SK-N-SH treated with all-trans-retinoic acid at 6 μM for 48 hours (cell line): ENCODE results near the gene ZYG11A.

Source experiments
- ATAC-seq: fragments of 200-7000 bp; cut with Tn5 transposase; 3 replicates; pipeline ENCODE4 v1.9.1; 2020; ENCODE audit warnings: mild to moderate bottlenecking, moderate library complexity
- ARNTL ChIP-seq: fragments of 450-650 bp; formaldehyde crosslinking; IDR thresholded peaks from 2 replicates; pipeline ENCODE4 v1.5.0; 2020; ENCODE audit warnings: low read depth, mild to moderate bottlenecking, moderate library complexity, borderline replicate concordance
- CSDC2 ChIP-seq: fragments of 250-450 bp; sonication (Bioruptor Pico); IDR thresholded peaks from 2 replicates; pipeline ENCODE4 v1.5.0; 2020; ENCODE audit warnings: mild to moderate bottlenecking, moderate library complexity
- ESRRG ChIP-seq: fragments of 250-450 bp; sonication (Bioruptor Pico); IDR thresholded peaks from 2 replicates; pipeline ENCODE4 v1.6.1; 2021; ENCODE audit warnings: mild to moderate bottlenecking
- GLIS3 ChIP-seq: fragments of 250-450 bp; sonication (Bioruptor Pico); IDR thresholded peaks from 2 replicates; pipeline ENCODE4 v1.5.0; 2020; ENCODE audit warnings: mild to moderate bottlenecking, moderate library complexity
- ISL1 ChIP-seq: fragments of 250-450 bp; sonication (Bioruptor Pico); IDR thresholded peaks from 2 replicates; pipeline ENCODE4 v2.1.2; 2022; ENCODE audit warnings: mild to moderate bottlenecking, moderate library complexity
- OSR1 ChIP-seq: fragments of 250-450 bp; sonication (Bioruptor Pico); IDR thresholded peaks from 2 replicates; pipeline ENCODE4 v1.8.0; 2022; ENCODE audit warnings: moderate library complexity, mild to moderate bottlenecking, inconsistent platforms
- PATZ1 ChIP-seq: fragments of 250-450 bp; sonication (Bioruptor Pico); IDR thresholded peaks from 2 replicates; pipeline ENCODE4 v1.8.0; 2020; ENCODE audit warnings: mild to moderate bottlenecking, moderate library complexity, borderline replicate concordance
- PPARA ChIP-seq: fragments of 250-450 bp; sonication (Bioruptor Pico); IDR thresholded peaks from 2 replicates; pipeline ENCODE4 v1.5.0; 2020; ENCODE audit warnings: mild to moderate bottlenecking, borderline replicate concordance
- RARB ChIP-seq: fragments of 250-450 bp; sonication (Bioruptor Pico); IDR thresholded peaks from 2 replicates; pipeline ENCODE4 v1.8.0; 2021; ENCODE audit warnings: mild to moderate bottlenecking, moderate library complexity
- SNAI2 ChIP-seq: fragments of 250-450 bp; sonication (Bioruptor Pico); IDR thresholded peaks from 2 replicates; pipeline ENCODE4 v1.5.0; 2020; ENCODE audit warnings: mild to moderate bottlenecking, moderate library complexity
- TCF4 ChIP-seq: fragments of 250-450 bp; sonication (Bioruptor Pico); IDR thresholded peaks from 2 replicates; pipeline ENCODE4 v1.8.0; 2021; ENCODE audit warnings: mild to moderate bottlenecking, moderate library complexity, borderline replicate concordance
- TOX ChIP-seq: fragments of 250-450 bp; sonication (Bioruptor Pico); IDR thresholded peaks from 2 replicates; pipeline ENCODE4 v1.8.0; 2021; ENCODE audit warnings: mild to moderate bottlenecking, moderate library complexity, borderline replicate concordance
- TSHZ2 ChIP-seq: fragments of 250-450 bp; sonication (Bioruptor Pico); IDR thresholded peaks from 2 replicates; pipeline ENCODE4 v1.5.0; 2020; ENCODE audit warnings: mild to moderate bottlenecking, moderate library complexity
- ZC3H10 ChIP-seq: fragments of 250-450 bp; sonication (Bioruptor Pico); IDR thresholded peaks from 2 replicates; pipeline ENCODE4 v1.5.1; 2021; ENCODE audit warnings: mild to moderate bottlenecking, moderate library complexity
- ZFP3 ChIP-seq: fragments of 250-450 bp; sonication (Bioruptor Pico); IDR thresholded peaks from 2 replicates; pipeline ENCODE4 v1.5.0; 2020; ENCODE audit warnings: mild to moderate bottlenecking, moderate library complexity
- ZFP30 ChIP-seq: fragments of 450-650 bp; formaldehyde crosslinking; IDR thresholded peaks from 2 replicates; pipeline ENCODE4 v1.5.0; 2022; ENCODE audit warnings: mild to moderate bottlenecking, moderate library complexity
- ZNF565 ChIP-seq: fragments of 450-650 bp; formaldehyde crosslinking; conservative IDR thresholded peaks from 2 replicates; pipeline ENCODE4 v1.5.0; 2020; ENCODE audit warnings: low read depth, mild to moderate bottlenecking, moderate library complexity
- ZNF70 ChIP-seq: fragments of 450-650 bp; formaldehyde crosslinking; IDR thresholded peaks from 2 replicates; pipeline ENCODE4 v1.5.0; 2020; ENCODE audit warnings: mild to moderate bottlenecking, moderate library complexity
- ZNF8 ChIP-seq: fragments of 450-650 bp; formaldehyde crosslinking; IDR thresholded peaks from 2 replicates; pipeline ENCODE4 v1.5.0; 2020; ENCODE audit warnings: mild to moderate bottlenecking, moderate library complexity
- TF ChIP-seq, protein P1 (sequence below): fragments of 250-450 bp; sonication (Bioruptor Pico); IDR thresholded peaks from 2 replicates; pipeline ENCODE4 v1.5.1; 2021; ENCODE audit warnings: mild to moderate bottlenecking, moderate library complexity
- TF ChIP-seq, protein P2 (sequence below): fragments of 250-450 bp; sonication (Bioruptor Pico); IDR thresholded peaks from 2 replicates; pipeline ENCODE4 v1.5.1; 2020; ENCODE audit warnings: low read depth, mild to moderate bottlenecking, moderate library complexity

Gene ZYG11A

GRCh38 chr1:52906135-52906603 is 63.6 kb downstream of the ZYG11A start:
- no peak for ATAC-seq
- TF ChIP-seq TSHZ2 (CRISPR knock-in tag) = no peak
- no peak for TF ChIP-seq ESRRG (CRISPR knock-in tag)
- no peak for TF ChIP-seq TCF4
- TF ChIP-seq, protein P1, sequence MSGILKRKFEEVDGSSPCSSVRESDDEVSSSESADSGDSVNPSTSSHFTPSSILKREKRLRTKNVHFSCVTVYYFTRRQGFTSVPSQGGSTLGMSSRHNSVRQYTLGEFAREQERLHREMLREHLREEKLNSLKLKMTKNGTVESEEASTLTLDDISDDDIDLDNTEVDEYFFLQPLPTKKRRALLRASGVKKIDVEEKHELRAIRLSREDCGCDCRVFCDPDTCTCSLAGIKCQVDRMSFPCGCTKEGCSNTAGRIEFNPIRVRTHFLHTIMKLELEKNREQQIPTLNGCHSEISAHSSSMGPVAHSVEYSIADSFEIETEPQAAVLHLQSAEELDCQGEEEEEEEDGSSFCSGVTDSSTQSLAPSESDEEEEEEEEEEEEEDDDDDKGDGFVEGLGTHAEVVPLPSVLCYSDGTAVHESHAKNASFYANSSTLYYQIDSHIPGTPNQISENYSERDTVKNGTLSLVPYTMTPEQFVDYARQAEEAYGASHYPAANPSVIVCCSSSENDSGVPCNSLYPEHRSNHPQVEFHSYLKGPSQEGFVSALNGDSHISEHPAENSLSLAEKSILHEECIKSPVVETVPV = no peak
- no peak for TF ChIP-seq ZNF70 (CRISPR knock-in tag)
- TF ChIP-seq PPARA (CRISPR knock-in tag) = no peak
- TF ChIP-seq RARB (CRISPR knock-in tag) = no peak
- no peak for TF ChIP-seq PATZ1 (CRISPR knock-in tag)
- no peak for TF ChIP-seq TOX (CRISPR knock-in tag)
- no peak for TF ChIP-seq CSDC2 (CRISPR knock-in tag)
- TF ChIP-seq OSR1 = no peak
- TF ChIP-seq ARNTL = no peak

DNA sequence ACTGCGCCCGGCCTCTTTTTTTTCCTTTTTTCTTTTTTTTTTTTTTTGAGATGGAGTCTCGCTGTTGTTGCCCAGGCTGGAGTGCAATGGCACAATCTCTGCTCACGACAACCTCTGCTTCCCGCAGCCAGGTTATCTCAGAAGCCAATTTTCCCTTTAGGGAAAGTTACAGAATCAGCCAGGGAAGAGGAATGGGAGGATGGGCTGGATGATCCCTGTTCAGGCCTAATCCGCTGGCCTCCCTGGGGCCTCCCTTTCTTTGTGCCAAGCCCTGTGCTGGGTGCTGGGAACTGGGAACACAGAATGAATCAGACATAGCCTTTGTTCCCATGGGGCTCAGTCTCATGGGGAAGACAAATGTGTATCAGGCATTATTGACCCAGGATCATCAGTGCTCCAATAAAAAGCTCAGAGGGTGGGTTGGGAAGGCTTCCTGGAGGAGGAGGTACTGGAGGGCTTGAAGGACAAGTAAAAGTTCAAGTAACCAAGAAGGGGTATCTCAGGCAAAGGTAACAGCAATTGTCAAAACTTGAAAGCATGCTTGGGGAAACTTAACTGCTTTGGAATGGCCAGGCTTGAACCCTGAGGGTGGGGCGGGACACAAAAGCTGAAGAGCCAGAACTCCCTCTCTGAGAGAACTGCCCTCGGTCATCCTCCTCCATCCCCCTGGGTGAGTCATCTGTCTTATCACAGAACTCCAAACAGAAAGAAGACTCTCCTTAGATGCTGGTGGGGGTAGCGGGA is 64.7 kb downstream of the ZYG11A start:
- ATAC-seq = no peak
- no peak for TF ChIP-seq PATZ1 (CRISPR knock-in tag)
- no peak for TF ChIP-seq OSR1
- no peak for TF ChIP-seq PPARA (CRISPR knock-in tag)
- no peak for TF ChIP-seq CSDC2 (CRISPR knock-in tag)
- TF ChIP-seq ZNF8 (CRISPR knock-in tag) = no peak
- no peak for TF ChIP-seq ISL1 (CRISPR knock-in tag)
- TF ChIP-seq ZFP30 (CRISPR knock-in tag) = no peak
- TF ChIP-seq SNAI2 (CRISPR knock-in tag) = no peak

GRCh38 chr1:52907812-52908153 is 65.2 kb downstream of the ZYG11A start:
- ATAC-seq = no peak
- TF ChIP-seq OSR1 (no peak), PPARA (CRISPR knock-in tag) (no peak), GLIS3 (no peak), ZFP3 (no peak), ZNF8 (CRISPR knock-in tag) (no peak), TOX (CRISPR knock-in tag) (no peak), RARB (CRISPR knock-in tag) (no peak), PATZ1 (CRISPR knock-in tag) (no peak), ZFP30 (CRISPR knock-in tag) (no peak), ZNF565 (CRISPR knock-in tag) (no peak), TSHZ2 (CRISPR knock-in tag) (no peak), ZC3H10 (no peak), ISL1 (CRISPR knock-in tag) (no peak)
- TF ChIP-seq, protein P2, sequence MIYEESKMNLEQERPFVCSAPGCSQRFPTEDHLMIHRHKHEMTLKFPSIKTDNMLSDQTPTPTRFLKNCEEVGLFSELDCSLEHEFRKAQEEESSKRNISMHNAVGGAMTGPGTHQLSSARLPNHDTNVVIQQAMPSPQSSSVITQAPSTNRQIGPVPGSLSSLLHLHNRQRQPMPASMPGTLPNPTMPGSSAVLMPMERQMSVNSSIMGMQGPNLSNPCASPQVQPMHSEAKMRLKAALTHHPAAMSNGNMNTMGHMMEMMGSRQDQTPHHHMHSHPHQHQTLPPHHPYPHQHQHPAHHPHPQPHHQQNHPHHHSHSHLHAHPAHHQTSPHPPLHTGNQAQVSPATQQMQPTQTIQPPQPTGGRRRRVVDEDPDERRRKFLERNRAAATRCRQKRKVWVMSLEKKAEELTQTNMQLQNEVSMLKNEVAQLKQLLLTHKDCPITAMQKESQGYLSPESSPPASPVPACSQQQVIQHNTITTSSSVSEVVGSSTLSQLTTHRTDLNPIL (CRISPR knock-in tag) = no peak
- TF ChIP-seq, all 23 proteins: peak for 0
